HepG2 (cell line): ENCODE results near the gene ZNF524.

Source experiments
- ATM ChIP-seq: fragments of 450-650 bp; IDR thresholded peaks from 2 replicates; pipeline ENCODE4 v1.7.1; 2017; ENCODE audit warnings: mild to moderate bottlenecking, borderline replicate concordance
- IRF2 ChIP-seq: IDR thresholded peaks from 2 replicates; pipeline ENCODE4 v1.6.1; 2018; ENCODE audit warnings: missing genetic modification reagents, missing compliant biosample characterization

DNA sequence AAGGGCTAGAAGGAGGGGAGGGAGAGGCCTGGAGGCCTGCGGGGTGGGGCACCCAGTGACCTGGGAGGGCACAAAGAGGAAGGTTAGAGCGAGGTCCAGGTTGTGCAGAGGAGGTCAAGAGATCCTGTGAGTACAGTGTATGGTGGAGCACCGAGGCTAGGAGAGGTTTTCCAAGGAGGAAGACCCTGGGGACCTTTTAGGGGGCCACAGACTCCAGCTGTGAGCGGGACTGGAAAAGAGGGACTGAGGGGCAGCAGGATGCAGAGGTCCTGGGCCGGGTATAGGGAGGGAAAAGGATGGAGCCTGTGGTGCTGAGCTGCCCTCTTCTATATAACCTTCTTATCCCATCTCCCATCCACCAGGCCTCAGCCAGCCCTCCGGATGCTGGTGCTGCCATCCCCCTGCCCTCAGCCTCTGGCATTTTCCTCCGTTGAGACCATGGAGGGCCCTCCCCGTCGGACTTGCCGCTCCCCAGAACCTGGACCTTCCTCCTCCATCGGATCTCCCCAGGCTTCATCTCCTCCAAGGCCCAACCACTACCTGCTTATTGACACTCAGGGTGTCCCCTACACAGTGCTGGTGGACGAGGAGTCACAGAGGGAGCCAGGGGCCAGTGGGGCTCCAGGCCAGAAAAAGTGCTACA, 44.2 kb downstream of the ZNF524 start:
- TF ChIP-seq ATM (no peak), IRF2 (no peak)
